Hematopoietic multipotent progenitor cell treated with erythropoietin and hydrocortisone succinate and interleukin-3 and kit ligand, for 17 days (in vitro differentiated cells): Measurements from ENCODE around the gene PIBF1.
"Not testable (repeated sequence)": the region's sequence is repeated elsewhere in the genome, so short reads cannot be mapped to it uniquely, and the experiment has no call there.

Experiments used
- DNase-seq: peaks from one replicate; pipeline ENCODE4 v3.0.0-alpha.2; 2015; ENCODE audit warnings: low spot score

Gene PIBF1

DNA sequence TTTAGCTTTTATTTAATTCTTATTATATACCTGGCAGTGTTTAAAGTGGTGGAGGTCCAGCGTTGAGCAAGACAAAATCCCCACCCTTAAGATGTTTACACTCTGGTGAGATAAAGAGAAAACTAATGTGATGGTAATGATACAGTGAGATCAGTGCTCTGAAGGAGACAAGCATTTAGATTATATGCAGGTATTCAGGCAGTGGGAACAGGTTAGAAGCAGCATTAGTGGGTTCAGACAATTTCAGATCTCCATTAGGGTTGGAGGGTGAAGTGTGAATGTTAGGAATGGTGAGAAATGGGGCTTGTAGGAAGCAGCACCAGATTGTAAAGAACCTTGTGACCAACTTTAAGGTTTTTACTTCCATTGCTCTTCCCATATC lies 39.0 kb downstream of the PIBF1 start:
- no peak for DNase-seq

DNA sequence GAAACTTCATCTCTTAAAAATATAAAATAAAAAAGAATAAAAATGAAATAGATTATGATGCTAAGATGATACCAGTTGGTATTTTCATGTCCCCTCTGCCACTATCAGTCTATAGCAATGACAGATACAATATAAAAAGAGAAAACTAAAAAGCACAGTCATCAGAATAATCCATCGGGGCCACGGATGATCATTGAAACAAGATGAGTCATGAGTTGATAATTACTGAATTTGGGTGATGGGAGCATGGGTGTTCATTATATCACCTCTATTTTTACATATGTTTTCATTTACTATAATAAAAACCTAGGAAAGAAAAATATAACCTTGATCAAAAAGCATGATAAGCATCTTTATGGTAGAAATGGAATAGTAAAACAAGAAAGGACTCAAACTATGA lies 41.1 kb downstream of the PIBF1 start:
- DNase-seq: no peak

- no peak for DNase-seq
These were observed 41.8 kb downstream of the PIBF1 start for GRCh38 chr13:72823724-72824123.

GRCh38 chr13:72834601-72835000 lies 52.7 kb downstream of the PIBF1 start:
- DNase-seq: no peak

DNA sequence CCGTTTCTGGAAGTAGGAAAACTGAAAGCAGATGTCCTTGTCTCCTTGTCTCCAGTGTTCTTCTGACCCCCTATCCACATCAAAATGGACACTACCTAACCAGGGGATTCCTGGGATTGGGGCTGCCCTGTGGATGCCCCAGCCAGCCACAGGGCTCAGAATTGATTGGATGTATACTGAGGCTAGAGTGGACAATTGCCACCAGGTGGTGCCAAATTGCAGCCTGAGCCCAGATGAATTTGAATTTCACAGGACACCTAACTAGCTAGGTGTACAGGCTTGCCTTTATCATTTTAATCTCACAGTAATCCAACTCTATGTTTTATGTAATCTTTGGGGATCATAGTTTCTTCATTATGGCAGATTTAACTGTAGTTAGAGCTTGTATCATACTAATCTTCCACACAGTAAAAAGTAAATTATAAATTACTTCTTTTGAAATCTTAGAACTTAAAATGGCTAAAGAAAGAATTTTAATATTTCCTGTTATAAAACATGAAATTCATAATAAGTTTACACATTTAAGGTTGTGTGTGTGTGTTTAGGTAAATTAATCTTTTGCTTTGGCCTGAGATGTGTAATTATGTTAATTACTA lies 58.0 kb downstream of the PIBF1 start:
- peak; percentile 38 for DNase-seq

DNA sequence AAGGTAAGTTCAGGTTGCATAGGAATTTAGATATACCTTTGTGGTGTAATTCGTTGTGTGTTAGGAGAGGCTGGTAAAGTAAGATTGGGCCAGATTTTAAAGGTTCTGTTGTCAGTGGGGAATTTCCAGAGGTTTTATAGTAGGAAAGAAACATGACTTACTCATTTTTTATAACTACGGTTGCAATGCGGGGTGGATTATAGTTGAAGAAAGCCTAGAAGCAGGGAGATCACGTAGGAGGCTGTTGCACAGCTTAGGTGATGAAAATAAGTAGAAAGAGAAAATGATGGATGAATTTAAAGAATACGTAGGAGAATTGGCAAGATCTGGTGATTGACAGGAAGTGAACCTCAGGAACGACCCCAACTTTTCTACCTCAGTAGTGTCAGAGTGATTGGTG lies 61.1 kb downstream of the PIBF1 start:
- DNase-seq: no peak

- DNase-seq: not testable (repeated sequence)
These were observed 63.2 kb downstream of the PIBF1 start for GRCh38 chr13:72845148-72845547.

DNA sequence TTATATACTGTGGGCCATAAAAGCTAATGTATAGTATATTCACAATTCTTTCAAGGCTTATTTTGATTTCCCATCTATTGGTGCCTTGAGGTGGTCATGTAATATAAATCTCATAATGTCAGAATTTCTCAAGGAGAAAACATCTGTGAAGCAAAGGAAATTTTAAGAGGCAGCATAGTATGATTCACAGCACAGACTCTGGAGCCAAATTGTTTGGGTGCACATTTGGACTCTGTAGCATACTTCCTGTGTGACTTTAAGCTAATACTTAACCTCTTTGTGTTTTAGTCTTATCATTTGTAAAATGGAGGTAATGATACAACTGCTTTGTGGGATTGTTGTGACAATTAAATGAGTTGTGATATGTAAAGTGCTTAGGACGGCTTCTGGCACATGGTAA lies 67.6 kb downstream of the PIBF1 start:
- no peak for DNase-seq

- DNase-seq: no peak
These were observed 69.2 kb downstream of the PIBF1 start for GRCh38 chr13:72850959-72851677.

GRCh38 chr13:72851678-72852014 lies 69.7 kb downstream of the PIBF1 start:
- DNase-seq: no peak

DNA sequence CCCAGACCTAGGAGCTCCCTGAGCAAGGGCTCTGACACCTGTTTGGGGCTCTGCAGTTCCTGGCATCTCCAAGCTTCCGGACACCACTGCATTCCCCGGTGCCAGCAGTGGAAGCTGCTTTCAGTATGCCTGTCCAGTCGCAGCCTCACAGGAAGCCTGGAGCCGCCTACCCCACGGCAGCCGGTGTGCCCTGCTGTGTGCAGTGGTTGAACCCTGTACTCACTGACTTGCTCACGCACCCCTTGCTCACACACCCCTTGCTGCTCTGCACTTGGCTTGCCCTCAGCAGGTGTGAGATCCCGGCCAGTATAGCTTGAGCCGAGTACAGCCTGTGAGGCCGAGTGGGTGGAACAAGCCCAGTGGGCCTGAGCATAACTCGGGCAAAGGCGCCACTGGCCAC lies 70.3 kb downstream of the PIBF1 start:
- no peak for DNase-seq

- DNase-seq: no peak
These were observed 71.1 kb downstream of the PIBF1 start for GRCh38 chr13:72853000-72853399.

DNA sequence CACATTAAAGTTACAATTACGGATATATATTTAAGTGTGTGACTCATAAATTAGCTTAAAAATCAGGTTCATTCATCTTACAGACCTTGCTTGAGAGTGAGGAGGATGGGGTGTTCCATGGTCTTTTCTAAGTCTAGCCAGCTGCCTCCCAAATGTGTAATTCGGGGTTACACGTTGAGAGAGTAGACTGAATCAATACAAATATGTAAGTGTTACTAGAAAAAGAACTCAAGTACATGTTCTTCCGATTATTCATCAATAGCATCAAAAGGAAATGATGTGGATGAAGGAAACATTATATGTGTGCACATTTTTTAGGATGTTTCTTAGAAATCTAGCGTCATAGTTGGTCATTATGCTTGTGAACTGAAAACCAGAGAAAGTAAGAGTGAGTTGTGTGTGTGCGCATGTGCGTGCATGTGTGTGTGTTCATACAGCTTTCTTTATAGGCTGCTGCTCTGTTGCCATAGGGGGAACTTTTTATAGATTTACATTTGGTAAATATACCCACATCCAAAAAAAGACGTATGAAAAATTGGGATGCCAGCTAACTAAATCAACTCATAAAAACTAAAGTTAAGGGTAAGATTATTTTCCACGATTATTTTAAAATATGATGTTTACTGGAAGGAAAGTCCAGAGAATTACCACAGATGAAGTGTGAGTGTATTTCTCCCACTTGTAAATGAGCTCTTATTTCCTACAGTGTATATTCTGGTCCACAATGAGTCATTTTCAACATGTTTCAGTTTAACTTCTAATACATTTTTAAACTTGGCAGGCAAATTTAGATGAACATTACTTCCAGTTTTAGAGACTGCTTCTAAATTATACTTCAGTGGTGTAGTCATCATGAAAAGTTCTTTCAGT lies 82.4 kb downstream of the PIBF1 start:
- DNase-seq: no peak

DNA sequence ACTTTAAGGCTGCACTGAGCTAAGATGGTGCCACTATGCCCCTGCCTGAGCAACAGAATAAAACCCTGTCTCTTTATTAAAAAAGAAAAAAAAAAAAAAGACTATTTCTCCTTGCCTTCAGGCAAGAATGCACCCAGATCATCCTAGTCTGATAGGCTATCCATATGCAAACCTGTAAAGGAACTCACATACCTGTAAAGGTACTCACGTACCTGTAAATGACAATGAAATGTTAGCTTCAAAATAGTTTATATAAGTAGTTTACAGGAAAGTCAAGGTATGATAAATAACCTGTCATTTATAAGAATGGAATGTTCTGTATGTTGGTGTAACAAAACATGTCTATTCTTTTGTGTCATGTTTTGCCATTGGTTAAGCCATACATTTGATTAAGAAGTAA lies 86.3 kb downstream of the PIBF1 start:
- DNase-seq: no peak

- DNase-seq: no peak
These were observed 93.3 kb downstream of the PIBF1 start for GRCh38 chr13:72875233-72875632.

GRCh38 chr13:72884101-72884500 lies 102.2 kb downstream of the PIBF1 start:
- peak; percentile 61 for DNase-seq

- peak; percentile 19 for DNase-seq
These were observed 104.5 kb downstream of the PIBF1 start for GRCh38 chr13:72886272-72887067.

GRCh38 chr13:72889495-72889894 lies 107.6 kb downstream of the PIBF1 start:
- DNase-seq: peak; percentile 33

DNA sequence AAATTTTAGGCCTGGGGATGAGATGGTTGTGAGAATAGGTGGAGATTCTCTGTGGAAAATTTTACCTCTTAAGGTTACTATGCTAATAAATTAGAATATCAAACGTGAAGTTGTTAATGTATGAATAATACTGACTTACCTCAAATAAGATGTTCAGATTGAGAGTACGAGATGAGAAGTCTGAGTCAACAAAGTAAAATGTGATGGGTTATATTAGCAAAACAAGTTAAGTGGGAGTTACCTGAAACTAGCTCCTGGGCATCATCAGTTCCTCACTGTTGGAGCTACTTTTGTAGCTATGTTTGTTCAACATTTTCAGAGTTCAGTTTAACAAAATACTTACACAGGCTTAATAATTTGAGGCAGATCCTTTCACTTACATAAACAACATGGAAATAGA lies 108.6 kb downstream of the PIBF1 start:
- DNase-seq: no peak

GRCh38 chr13:72891423-72891822 lies 109.5 kb downstream of the PIBF1 start:
- DNase-seq: no peak

DNA sequence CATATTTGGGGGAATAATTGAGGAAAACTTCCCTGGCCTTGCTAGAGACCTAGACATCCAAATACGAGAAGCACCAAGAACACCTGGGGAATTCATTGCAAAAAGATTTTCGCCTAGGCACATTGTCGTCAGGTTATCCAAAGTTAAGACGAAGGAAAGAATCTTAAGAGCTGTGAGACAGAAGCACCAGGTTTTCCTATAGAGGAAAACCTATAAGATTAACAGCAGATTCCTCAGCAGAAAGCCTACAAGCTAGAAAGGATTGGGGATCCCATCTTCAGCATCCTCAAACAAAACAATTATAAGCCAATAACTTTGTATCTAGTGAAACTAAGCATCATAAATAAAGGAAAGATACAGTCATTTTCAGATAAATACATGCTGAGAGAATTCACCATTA lies 114.9 kb downstream of the PIBF1 start:
- no peak for DNase-seq

DNA sequence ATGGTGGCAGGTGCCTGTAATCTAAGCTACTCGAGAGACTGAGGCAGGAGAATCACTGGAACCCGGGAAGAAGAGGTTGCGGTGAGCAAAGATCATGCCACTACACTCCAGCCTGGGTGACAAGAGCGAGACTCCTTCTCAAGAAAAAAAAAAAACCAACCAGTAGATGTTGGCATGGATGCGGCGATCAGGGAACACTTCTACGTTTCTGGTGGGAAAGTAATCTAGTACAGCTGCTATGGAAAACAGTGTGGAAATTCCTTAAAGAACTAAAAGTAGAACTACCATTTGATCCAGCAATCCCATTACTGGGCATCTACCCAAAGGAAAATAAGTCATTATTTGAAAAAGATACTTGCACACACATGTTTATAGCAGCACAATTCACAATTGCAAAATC lies 119.6 kb downstream of the PIBF1 start:
- not testable (repeated sequence) for DNase-seq
